Measurements from ENCODE around the gene PTDSS2.
"Not testable (repeated sequence)": the region's sequence is repeated elsewhere in the genome, so short reads cannot be mapped to it uniquely, and the experiment has no call there.

- not testable (repeated sequence) for TF ChIP-seq CTCF (IDR thresholded peaks at IDR 0.05; ENCODE audit: low read length); EZH2 (IDR thresholded peaks at IDR 0.05; ENCODE audit: borderline replicate concordance, low read length)
These were observed 39.4 kb upstream of the PTDSS2 start for GRCh38 chr11:410711-411110.
